RKO (cell line): ENCODE measurements around the gene IBA57.
"Not testable (repeated sequence)": the region's sequence is repeated elsewhere in the genome, so short reads cannot be mapped to it uniquely, and the experiment has no call there.

Experiments used
- DNase-seq: peaks from one replicate; pipeline ENCODE4 v3.0.0-alpha.2; 2016; ENCODE audit warnings: low spot score

Gene IBA57

DNA sequence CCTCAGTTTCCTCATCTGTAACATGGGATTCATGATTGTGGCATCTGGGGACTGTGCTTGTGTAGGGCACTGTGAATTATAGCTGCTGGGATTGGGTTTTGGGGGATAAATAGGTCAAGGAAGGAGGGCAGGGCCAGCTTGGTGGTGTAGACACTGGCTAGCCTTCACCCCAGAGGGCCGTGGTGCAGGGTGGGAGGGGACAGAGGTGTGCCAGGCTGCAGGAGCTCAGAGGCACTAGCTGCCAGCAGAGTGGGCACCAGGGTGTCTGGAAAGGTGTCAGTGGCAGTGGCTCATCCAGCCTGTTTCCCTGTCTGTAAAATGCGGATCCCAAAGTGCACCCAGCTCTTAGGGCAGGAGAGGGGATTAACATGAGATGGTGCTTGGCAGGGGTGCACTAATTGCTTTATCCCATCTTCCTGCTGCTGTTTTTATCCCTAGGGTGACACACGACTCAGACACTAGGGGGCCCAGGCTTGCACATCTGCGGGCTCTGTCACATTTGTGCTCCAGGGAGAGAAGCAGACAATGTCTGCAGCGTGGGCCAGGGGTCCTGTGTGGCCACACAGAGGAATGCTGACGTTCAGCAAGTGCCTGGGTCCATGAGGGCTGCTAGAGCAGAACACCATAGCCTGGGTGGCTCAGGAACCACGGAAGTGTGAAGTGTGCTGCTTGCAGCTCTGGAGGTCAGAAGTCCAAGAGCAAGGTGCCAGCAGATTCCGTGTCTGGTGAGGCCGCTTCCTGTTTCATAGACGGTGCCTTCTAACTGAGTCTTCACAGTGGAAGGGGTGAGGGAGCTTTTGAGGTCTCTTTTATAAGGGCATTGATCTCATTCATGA is 61.6 kb downstream of the IBA57 start:
- peak; percentile 13 for DNase-seq

DNA sequence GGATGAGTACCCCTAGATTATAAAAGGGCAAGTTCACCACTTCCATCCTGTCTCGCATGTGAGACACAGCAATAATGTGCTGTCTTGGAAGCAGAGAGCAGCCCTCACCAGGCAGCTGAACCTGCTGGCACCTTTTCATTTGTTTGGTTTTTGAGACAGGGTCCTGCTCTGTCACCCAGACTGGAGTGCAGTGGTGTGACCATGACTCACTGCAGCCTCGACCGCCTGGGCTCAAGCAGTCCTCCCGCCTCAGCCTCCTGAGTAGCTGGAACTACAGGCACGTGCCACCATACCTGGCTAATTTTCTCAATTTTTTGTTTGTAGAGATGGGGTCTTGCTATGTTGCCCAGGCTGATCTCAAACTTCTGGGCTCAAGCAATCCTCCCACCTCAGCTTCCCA is 62.5 kb downstream of the IBA57 start:
- not testable (repeated sequence) for DNase-seq

DNA sequence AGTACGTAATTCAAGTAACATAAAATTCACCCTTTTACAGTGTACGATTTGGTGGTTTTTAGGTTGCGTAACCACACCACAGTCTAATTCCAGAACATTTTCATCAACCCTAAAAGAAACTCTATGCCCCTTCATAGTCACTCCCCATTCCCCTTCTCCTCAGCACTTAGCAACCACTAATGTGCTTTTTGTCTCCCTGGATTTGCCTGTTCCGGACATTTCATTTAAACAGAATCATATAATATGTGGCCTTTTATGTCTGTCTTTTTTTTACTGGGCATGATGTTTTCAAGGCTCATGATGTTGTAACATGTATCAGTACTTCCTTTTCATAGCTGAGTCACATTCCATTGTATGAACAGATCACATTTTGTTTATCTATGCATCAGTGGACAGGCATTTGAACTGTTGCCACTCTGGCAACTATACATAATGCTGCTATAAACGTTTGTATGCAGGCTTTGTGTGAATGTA is 63.0 kb downstream of the IBA57 start:
- DNase-seq = peak; percentile 55

DNA sequence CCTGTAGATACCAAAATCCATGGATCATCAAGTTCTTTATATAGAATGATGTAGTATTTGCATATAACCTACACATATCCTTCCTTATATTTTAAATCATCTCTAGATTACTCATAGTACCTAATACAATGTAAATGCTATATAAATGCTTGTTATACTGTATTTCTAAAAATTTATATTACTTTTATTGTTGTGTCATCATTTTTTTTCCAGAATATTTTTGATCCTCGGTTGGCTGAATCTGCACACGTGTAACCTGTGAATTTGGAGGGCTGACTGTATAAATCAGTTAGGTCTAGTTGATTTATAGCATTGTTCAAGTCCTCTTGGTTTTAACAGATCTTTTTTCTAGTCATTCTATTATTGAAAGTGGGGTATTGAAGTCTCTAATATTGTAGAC is 65.6 kb downstream of the IBA57 start:
- DNase-seq = no peak
